Endodermal cell (in vitro differentiated cells): Measurements from ENCODE around the gene UQCRC2. TPM values are rescaled to one million over a fixed set of nuclear protein-coding genes. Genes with fewer than 3 reads are reported as not detected.

Source experiments
- DNase-seq: peaks from one replicate; pipeline ENCODE4 v3.0.0-alpha.2; 2017
- H3K27ac ChIP-seq: 2 replicates; pipeline ENCODE4 v1.5.1; 2013; ENCODE audit warnings: mild to moderate bottlenecking, low read depth, low read length, moderate library complexity
- H3K27me3 ChIP-seq: 2 replicates; pipeline ENCODE4 v1.6.1; 2013; ENCODE audit warnings: mild to moderate bottlenecking, low read length, moderate library complexity; ENCODE audit not compliant: insufficient read depth, control insufficient read depth, poor library complexity, severe bottlenecking
- H3K36me3 ChIP-seq: 2 replicates; pipeline ENCODE4 v1.7.0; 2013; ENCODE audit warnings: mild to moderate bottlenecking, low read length, moderate library complexity; ENCODE audit not compliant: control insufficient read depth, insufficient read depth
- H3K4me1 ChIP-seq: one replicate; pipeline ENCODE4 v1.7.0; 2013; ENCODE audit warnings: low read length; ENCODE audit not compliant: control insufficient read depth, insufficient read depth
- H3K4me3 ChIP-seq: 2 replicates; pipeline ENCODE4 v1.5.1; 2013; ENCODE audit warnings: mild to moderate bottlenecking, low read length, moderate library complexity
- H3K9ac ChIP-seq: 2 replicates; pipeline ENCODE4 v1.6.1; 2013; ENCODE audit warnings: mild to moderate bottlenecking, low read length, moderate library complexity; ENCODE audit not compliant: poor library complexity, severe bottlenecking; ENCODE audit errors: extremely low read depth
- H3K9me3 ChIP-seq: 2 replicates; pipeline ENCODE4 v1.6.1; 2013; ENCODE audit warnings: mild to moderate bottlenecking, low read length, moderate library complexity; ENCODE audit not compliant: control insufficient read depth
- H3K27ac Mint-ChIP-seq: 2 replicates; pipeline ENCODE4 v1.8.0; 2020; ENCODE audit warnings: mixed read lengths
- H3K27me3 Mint-ChIP-seq: 2 replicates; pipeline ENCODE4 v1.8.0; 2021; ENCODE audit warnings: mild to moderate bottlenecking, mixed read lengths; ENCODE audit not compliant: insufficient read depth
- H3K36me3 Mint-ChIP-seq: 2 replicates; pipeline ENCODE4 v1.8.0; 2020; ENCODE audit warnings: low read depth, mixed read lengths
- H3K4me1 Mint-ChIP-seq: 2 replicates; pipeline ENCODE4 v1.8.0; 2020; ENCODE audit warnings: mixed read lengths
- H3K4me3 Mint-ChIP-seq: 2 replicates; pipeline ENCODE4 v1.8.0; 2020; ENCODE audit warnings: mild to moderate bottlenecking, moderate library complexity, mixed read lengths
- H3K9me3 Mint-ChIP-seq: 2 replicates; pipeline ENCODE4 v1.8.0; 2020; ENCODE audit warnings: mild to moderate bottlenecking, mixed read lengths
- WGBS, 2 experiments: methylation state at CpG; one replicate each; pipeline versions ENCODE4 v1.1.5 to v1.1.7; 2013; ENCODE audit warnings: missing lambda C conversion rate in 2 of 2, mixed read lengths in 1 of 2; ENCODE audit not compliant: insufficient coverage in 1 of 2, insufficient read length in 1 of 2; 5-methylcytosine and 5-hydroxymethylcytosine counted together
- total RNA-seq, 2 donors: library from RNA; stranded (reverse); fragmentation: NEBNext Ultra II Directional in 1 of 2; extraction: Animal tissue kit (Norgen Biotek cat#: 25700) in 1 of 2; gene quantifications; 2 replicates in 1 of 2; 3 replicates in 1 of 2; pipeline ENCODE4 v1.2.1, GENCODE V29; 2021
- TF ChIP-seq, protein P1 (sequence below): fragments of 200-600 bp; sonication (generic); conservative IDR thresholded peaks from 2 replicates; pipeline ENCODE4 v1.5.0; 2021; ENCODE audit warnings: antibody characterized with exemption, mild to moderate bottlenecking

Gene UQCRC2
- total RNA-seq, 2 donors from 2014 or later, result 167 to 172 TPM

DNA sequence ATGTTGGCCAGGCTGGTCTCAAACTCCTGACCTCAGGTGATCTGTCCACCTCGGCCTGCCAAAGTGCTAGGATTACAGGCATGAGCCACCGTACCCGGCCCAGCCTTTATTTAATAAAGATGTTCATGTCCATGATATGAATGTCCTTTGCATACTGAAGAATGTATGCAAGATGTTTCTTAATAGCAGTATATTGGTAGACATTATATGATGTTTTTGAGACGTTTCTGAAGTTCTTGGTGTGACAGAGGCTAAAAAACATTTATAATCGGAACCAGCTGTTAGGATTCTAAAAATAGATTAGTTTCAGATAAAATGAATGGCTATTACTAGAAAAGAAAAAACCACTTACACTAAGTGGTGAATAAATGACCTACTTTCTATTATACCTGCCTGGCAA, 36.0 kb downstream of the UQCRC2 start:
- Mint-ChIP-seq H3K36me3 (peaks cover 4% of the 10 kb centered on the region), H3K27ac (no peak overlapping the region), H3K4me3 (no peak overlapping the region), H3K9me3 (no peaks in the 10 kb centered on the region), H3K27me3 (no peaks in the 10 kb centered on the region), H3K4me1 (no peaks in the 10 kb centered on the region)
- DNase-seq, result no peak
- no peaks in the 10 kb centered on the region for H3K27me3 ChIP-seq
- no peak overlapping the region for H3K4me3 ChIP-seq
- H3K9ac ChIP-seq, result no peak overlapping the region
- no peaks in the 10 kb centered on the region for H3K9me3 ChIP-seq
- peaks cover 7% of the 10 kb centered on the region for H3K36me3 ChIP-seq
- 60 to 95% methylated on average over 1 to 5 of the region's 5 CpGs for WGBS, 2 experiments
- no peaks in the 10 kb centered on the region for H3K4me1 ChIP-seq
- no peak overlapping the region for H3K27ac ChIP-seq
- TF ChIP-seq, protein P1, sequence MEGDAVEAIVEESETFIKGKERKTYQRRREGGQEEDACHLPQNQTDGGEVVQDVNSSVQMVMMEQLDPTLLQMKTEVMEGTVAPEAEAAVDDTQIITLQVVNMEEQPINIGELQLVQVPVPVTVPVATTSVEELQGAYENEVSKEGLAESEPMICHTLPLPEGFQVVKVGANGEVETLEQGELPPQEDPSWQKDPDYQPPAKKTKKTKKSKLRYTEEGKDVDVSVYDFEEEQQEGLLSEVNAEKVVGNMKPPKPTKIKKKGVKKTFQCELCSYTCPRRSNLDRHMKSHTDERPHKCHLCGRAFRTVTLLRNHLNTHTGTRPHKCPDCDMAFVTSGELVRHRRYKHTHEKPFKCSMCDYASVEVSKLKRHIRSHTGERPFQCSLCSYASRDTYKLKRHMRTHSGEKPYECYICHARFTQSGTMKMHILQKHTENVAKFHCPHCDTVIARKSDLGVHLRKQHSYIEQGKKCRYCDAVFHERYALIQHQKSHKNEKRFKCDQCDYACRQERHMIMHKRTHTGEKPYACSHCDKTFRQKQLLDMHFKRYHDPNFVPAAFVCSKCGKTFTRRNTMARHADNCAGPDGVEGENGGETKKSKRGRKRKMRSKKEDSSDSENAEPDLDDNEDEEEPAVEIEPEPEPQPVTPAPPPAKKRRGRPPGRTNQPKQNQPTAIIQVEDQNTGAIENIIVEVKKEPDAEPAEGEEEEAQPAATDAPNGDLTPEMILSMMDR, result no peak

DNA sequence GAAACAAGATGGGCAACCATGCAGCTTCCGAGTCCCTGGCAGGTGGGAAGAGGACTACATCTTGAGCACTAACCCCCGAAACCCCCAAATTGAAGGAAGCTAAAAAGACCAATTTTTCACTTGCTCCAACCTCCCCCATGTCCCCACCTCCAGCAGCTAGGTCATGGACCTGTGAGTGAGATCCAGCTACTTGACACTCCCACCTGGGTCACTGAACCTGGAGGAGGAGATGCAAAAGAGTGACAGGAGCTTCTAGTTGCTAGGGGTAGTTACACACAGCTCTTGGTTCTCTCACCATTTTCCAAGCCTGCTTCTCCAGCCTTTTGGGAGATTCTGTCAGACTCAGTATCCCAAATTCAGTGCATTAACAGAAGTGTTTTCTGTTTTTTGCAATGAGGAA, 36.6 kb downstream of the UQCRC2 start:
- Histone ChIP-seq H3K4me3 (no peak overlapping the region), H3K4me1 (no peaks in the 10 kb centered on the region), H3K27ac (no peak overlapping the region), H3K9me3 (no peaks in the 10 kb centered on the region), H3K27me3 (no peaks in the 10 kb centered on the region), H3K9ac (no peak overlapping the region), H3K36me3 (peaks cover under 1% of the 10 kb centered on the region)
- Mint-ChIP-seq H3K9me3 (no peaks in the 10 kb centered on the region), H3K27me3 (no peaks in the 10 kb centered on the region), H3K4me3 (no peak overlapping the region), H3K36me3 (peaks cover under 1% of the 10 kb centered on the region), H3K4me1 (no peaks in the 10 kb centered on the region), H3K27ac (no peak overlapping the region)
- 88% methylated on average over 2 of the region's 2 CpGs; no CpG with 5 or more reads in 1 of the 2 experiments for WGBS, 2 experiments
- TF ChIP-seq, protein P1, result no peak
- DNase-seq, result no peak

DNA sequence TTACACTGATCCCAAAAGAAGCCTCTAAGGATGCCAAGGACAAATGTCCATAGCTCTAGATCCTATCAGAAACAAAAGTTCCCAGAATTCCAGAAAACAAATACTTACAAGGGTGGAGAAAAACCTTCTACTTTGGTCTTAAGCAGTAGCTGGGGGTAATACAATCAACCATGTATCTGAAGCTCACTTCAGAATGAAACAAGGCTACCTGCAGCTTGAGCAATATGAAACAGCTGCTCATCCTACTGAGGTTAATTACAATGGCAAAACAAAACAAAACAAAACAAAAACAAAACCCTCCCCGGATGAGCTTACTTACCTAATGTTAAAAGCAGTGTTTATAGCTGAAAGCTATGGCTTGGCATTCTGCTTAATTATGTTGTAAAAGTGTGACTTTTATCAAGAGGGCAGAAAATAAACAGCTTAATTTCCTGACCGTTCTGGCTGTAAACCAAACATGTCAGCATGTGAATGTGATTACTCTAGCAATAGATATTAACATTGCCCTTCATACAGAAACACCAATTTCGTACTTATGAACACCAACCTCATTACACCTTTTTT, 37.3 kb downstream of the UQCRC2 start:
- H3K4me1 ChIP-seq, result no peaks in the 10 kb centered on the region
- no peaks in the 10 kb centered on the region for H3K27me3 ChIP-seq
- no peaks in the 10 kb centered on the region for H3K4me1 Mint-ChIP-seq
- no peak overlapping the region for H3K4me3 Mint-ChIP-seq
- no peak for DNase-seq
- H3K9me3 Mint-ChIP-seq, result no peaks in the 10 kb centered on the region
- H3K9me3 ChIP-seq, result no peaks in the 10 kb centered on the region
- H3K27ac Mint-ChIP-seq, result no peak overlapping the region
- H3K9ac ChIP-seq, result no peak overlapping the region
- no peak overlapping the region for H3K27ac ChIP-seq
- no peaks in the 10 kb centered on the region for H3K36me3 Mint-ChIP-seq
- H3K36me3 ChIP-seq, result no peaks in the 10 kb centered on the region
- TF ChIP-seq, protein P1, result no peak
- WGBS, 2 experiments, result 86 to 87% methylated on average over 1 to 3 of the region's 3 CpGs
- H3K27me3 Mint-ChIP-seq, result no peaks in the 10 kb centered on the region
- H3K4me3 ChIP-seq, result no peak overlapping the region
